Spleen (tissue), 7 donors: ENCODE data around the gene CXorf66.

Source experiments
- CTCF ChIP-seq, 11 experiments: fragments of 200-600 bp in 7 of 11; fragments of 450-650 bp in 4 of 11; sonication (generic) in 4 of 11; IDR thresholded peaks in 8 of 11; conservative IDR thresholded peaks in 3 of 11; 1 replicate in 7 of 11; 2 replicates in 4 of 11; pipeline versions ENCODE4 v1.4.0 to v1.8.0; 2016 to 2021; ENCODE audit warnings: antibody characterized with exemption in 11 of 11, inconsistent platforms in 4 of 11, mild to moderate bottlenecking in 1 of 11
- POLR2A ChIP-seq, 3 donors: fragments of 450-650 bp; IDR thresholded peaks; one replicate each; pipeline ENCODE4 v1.5.1; 2017; ENCODE audit warnings: antibody characterized with exemption in 3 of 3, mild to moderate bottlenecking in 1 of 3
- donor health status: DM: no; HTN: no; CAD: no; lungs with moderate emphysema.
- donor health status: DM: no; HTN: no; CAD: no.
- donor health status: DM: no; HTN: no; CAD: no.

GRCh38 chrX:139936259-139936658 lies 29.1 kb downstream of the CXorf66 start:
- TF ChIP-seq CTCF (IDR thresholded peaks at IDR 0.05 in 8 of 11, conservative IDR thresholded peaks at IDR 0.05 in 3 of 11), result no peak
- TF ChIP-seq POLR2A (IDR thresholded peaks at IDR 0.05), result no peak
